SK-N-SH (cell line): ENCODE measurements around the gene KIF5C. TPM values are rescaled to one million over a fixed set of nuclear protein-coding genes. Genes with fewer than 3 reads are reported as not detected.

Source experiments
- CTCF ChIA-PET: fragments of 300-600, 350-600 bp; formaldehyde crosslinking; extraction: SDS; loops from one replicate; lab custom pipeline; 2021; lab: Yijun Ruan, JAX
- POLR2A ChIA-PET: fragments of 350-600 bp; sonication (Branson Sonifier 250); formaldehyde crosslinking; extraction: SDS; loops from one replicate; lab custom pipeline; 2020; ENCODE audit warnings: antibody characterized with exemption, inconsistent platforms; lab: Yijun Ruan, JAX
- DNase-seq: peaks from one replicate; pipeline ENCODE4 v3.0.0; 2012
- H2AFZ ChIP-seq: fragments of 200-600 bp; sonication (generic); 2 replicates; pipeline ENCODE4 v1.8.1; 2016; ENCODE audit warnings: antibody characterized with exemption, mild to moderate bottlenecking, low read depth
- H3F3A ChIP-seq: fragments of 200-600 bp; sonication (generic); replicated peaks from 2 replicates; pipeline ENCODE3; 2016; ENCODE audit warnings: antibody characterized with exemption, mild to moderate bottlenecking; ENCODE audit not compliant: insufficient read depth
- H3K27ac ChIP-seq, 2 experiments: fragments of 200-500 bp in 1 of 2; fragments of 200-600 bp in 1 of 2; sonication (Bioruptor generic) in 1 of 2; sonication (generic), shearing (Covaris generic) in 1 of 2; 2 replicates each; pipeline versions ENCODE4 v1.5.1 to v1.6.1; 2014 to 2016; ENCODE audit warnings: low read depth in 2 of 2, inconsistent platforms in 1 of 2, low read length in 1 of 2, mild to moderate bottlenecking in 1 of 2, mixed read lengths in 1 of 2
- H3K27me3 ChIP-seq: fragments of 200-600 bp; sonication (generic), shearing (Covaris generic); 2 replicates; pipeline ENCODE4 v1.6.1; 2016; ENCODE audit warnings: mixed run types; ENCODE audit not compliant: insufficient read depth
- H3K36me3 ChIP-seq, 2 experiments: fragments of 200-500 bp in 1 of 2; fragments of 200-600 bp in 1 of 2; sonication (Bioruptor generic) in 1 of 2; sonication (generic) in 1 of 2; replicated peaks in 1 of 2; 2 replicates each; pipeline versions ENCODE3 to v1.5.1; 2014 to 2016; ENCODE audit warnings: low read length in 1 of 2, mild to moderate bottlenecking in 1 of 2; ENCODE audit not compliant: insufficient read depth in 2 of 2, control insufficient read depth in 1 of 2
- H3K4me1 ChIP-seq, 2 experiments: fragments of 200-500 bp in 1 of 2; fragments of 200-600 bp in 1 of 2; sonication (Bioruptor generic) in 1 of 2; sonication (generic), shearing (Covaris generic) in 1 of 2; 2 replicates each; pipeline versions ENCODE4 v1.5.1 to v1.6.1; 2014 to 2016; ENCODE audit warnings: low read depth in 1 of 2, low read length in 1 of 2, mixed run types in 1 of 2; ENCODE audit not compliant: insufficient read depth in 2 of 2, control insufficient read depth in 1 of 2
- H3K4me2 ChIP-seq: fragments of 200-600 bp; sonication (generic), shearing (Covaris generic); 2 replicates; pipeline ENCODE4 v1.6.1; 2017; ENCODE audit warnings: mixed run types
- H3K4me3 ChIP-seq, 2 experiments: fragments of 200-500 bp in 1 of 2; fragments of 200-600 bp in 1 of 2; sonication (Bioruptor generic) in 1 of 2; sonication (generic), shearing (Covaris generic) in 1 of 2; 2 replicates each; pipeline versions ENCODE4 v1.5.1 to v1.8.1; 2014 to 2016; ENCODE audit warnings: low read depth in 2 of 2, inconsistent platforms in 1 of 2, low read length in 1 of 2, mild to moderate bottlenecking in 1 of 2, mixed read lengths in 1 of 2, moderate library complexity in 1 of 2
- H3K79me2 ChIP-seq: fragments of 200-600 bp; sonication (generic); 2 replicates; pipeline ENCODE4 v1.8.1; 2017; ENCODE audit warnings: mild to moderate bottlenecking; ENCODE audit not compliant: insufficient read depth
- H3K9ac ChIP-seq: fragments of 200-600 bp; sonication (generic); 2 replicates; pipeline ENCODE4 v1.6.1; 2017; ENCODE audit warnings: mixed run types
- H3K9me2 ChIP-seq: fragments of 200-600 bp; sonication (generic); 2 replicates; pipeline ENCODE4 v1.6.1; 2017; ENCODE audit warnings: mixed run types
- H3K9me3 ChIP-seq: fragments of 200-600 bp; sonication (generic); 2 replicates; pipeline ENCODE4 v1.6.1; 2017; ENCODE audit warnings: mixed run types, mild to moderate bottlenecking, moderate library complexity
- H4K20me1 ChIP-seq: fragments of 200-600 bp; sonication (generic); 2 replicates; pipeline ENCODE4 v1.6.1; 2017; ENCODE audit warnings: mild to moderate bottlenecking, mixed run types; ENCODE audit not compliant: insufficient read depth
- CHD2 ChIP-seq: fragments of 150-350 bp; IDR thresholded peaks from 2 replicates; pipeline ENCODE4 v1.6.1; 2018; ENCODE audit warnings: low read length; ENCODE audit not compliant: partially characterized antibody
- ELF1 ChIP-seq: IDR thresholded peaks from 2 replicates; pipeline ENCODE4 v1.4.0; 2012
- FOXM1 ChIP-seq: IDR thresholded peaks from 2 replicates; pipeline ENCODE4 v1.4.0; 2012; ENCODE audit warnings: low read depth, mild to moderate bottlenecking
- GATA2 ChIP-seq: sonication (generic); formaldehyde crosslinking; IDR thresholded peaks from 2 replicates; pipeline ENCODE4 v1.5.0; 2020; ENCODE audit warnings: mild to moderate bottlenecking, missing genetic modification reagents
- JUND ChIP-seq: IDR thresholded peaks from 2 replicates; pipeline ENCODE4 v1.4.0; 2012
- MXI1 ChIP-seq: IDR thresholded peaks from 2 replicates; pipeline ENCODE4 v1.6.1; 2012; ENCODE audit warnings: mild to moderate bottlenecking, low read depth, low read length, improper control_type of control experiment
- NFIC ChIP-seq: IDR thresholded peaks from 2 replicates; pipeline ENCODE4 v1.4.0; 2012; ENCODE audit warnings: borderline replicate concordance
- NRF1 ChIP-seq: IDR thresholded peaks from 2 replicates; pipeline ENCODE4 v1.6.1; 2012; ENCODE audit warnings: low read depth, mild to moderate bottlenecking, low read length
- POLR2AphosphoS5 ChIP-seq: IDR thresholded peaks from 2 replicates; pipeline ENCODE4 v1.6.1; 2012; ENCODE audit warnings: low read depth, low read length
- RAD21 ChIP-seq: IDR thresholded peaks from 2 replicates; pipeline ENCODE4 v1.6.1; 2012; ENCODE audit warnings: mild to moderate bottlenecking, low read length
- RCOR1 ChIP-seq: fragments of 150-350 bp; IDR thresholded peaks from 2 replicates; pipeline ENCODE4 v1.6.1; 2017; ENCODE audit warnings: antibody characterized with exemption, low read length
- RFX5 ChIP-seq: IDR thresholded peaks from 2 replicates; pipeline ENCODE4 v1.6.1; 2012; ENCODE audit warnings: mild to moderate bottlenecking, improper control_type of control experiment, low read length
- SIN3A ChIP-seq: IDR thresholded peaks from 2 replicates; pipeline ENCODE4 v1.6.1; 2012; ENCODE audit warnings: low read depth, mild to moderate bottlenecking, low read length, moderate library complexity, borderline replicate concordance
- TCF12 ChIP-seq: IDR thresholded peaks from 2 replicates; pipeline ENCODE4 v1.4.0; 2012
- TEAD4 ChIP-seq: IDR thresholded peaks from 2 replicates; pipeline ENCODE4 v1.4.0; 2012; ENCODE audit warnings: mild to moderate bottlenecking, borderline replicate concordance; ENCODE audit not compliant: insufficient read depth
- WGBS: methylation state at CpG from one replicate; pipeline ENCODE4 v1.1.6; 2017; ENCODE audit warnings: low lambda C conversion rate; 5-methylcytosine and 5-hydroxymethylcytosine counted together
- polyA plus RNA-seq, 3 experiments: library from polyadenylated mRNA; depleted of rRNA; stranded (reverse); fragments of >200 nt; gene quantifications; 2 replicates each; pipeline ENCODE4 v1.2.3, GENCODE V29; 2012
- TF ChIP-seq, protein P1 (sequence below): IDR thresholded peaks from 2 replicates; pipeline ENCODE4; 2012
- TF ChIP-seq, protein P2 (sequence below): fragments of 200-600 bp; sonication (generic); IDR thresholded peaks from 2 replicates; pipeline ENCODE4 v1.6.1; 2017; ENCODE audit warnings: antibody characterized with exemption, mild to moderate bottlenecking, moderate library complexity
- TF ChIP-seq, protein P3 (sequence below): fragments of 150-350 bp; IDR thresholded peaks from 2 replicates; pipeline ENCODE4 v1.6.1; 2017; ENCODE audit warnings: antibody characterized with exemption, low read length, low read depth, borderline replicate concordance
- TF ChIP-seq, protein P4 (sequence below): IDR thresholded peaks from 2 replicates; pipeline ENCODE4 v1.4.0; 2012; ENCODE audit warnings: low read depth, borderline replicate concordance
- TF ChIP-seq, protein P5 (sequence below): IDR thresholded peaks from 2 replicates; pipeline ENCODE4 v1.4.0; 2012; ENCODE audit warnings: low read depth

The KIF5C gene
- polyA plus RNA-seq, 1 of the 3 experiments (the other 2 are of a cell fraction) = 3.9 TPM

DNA sequence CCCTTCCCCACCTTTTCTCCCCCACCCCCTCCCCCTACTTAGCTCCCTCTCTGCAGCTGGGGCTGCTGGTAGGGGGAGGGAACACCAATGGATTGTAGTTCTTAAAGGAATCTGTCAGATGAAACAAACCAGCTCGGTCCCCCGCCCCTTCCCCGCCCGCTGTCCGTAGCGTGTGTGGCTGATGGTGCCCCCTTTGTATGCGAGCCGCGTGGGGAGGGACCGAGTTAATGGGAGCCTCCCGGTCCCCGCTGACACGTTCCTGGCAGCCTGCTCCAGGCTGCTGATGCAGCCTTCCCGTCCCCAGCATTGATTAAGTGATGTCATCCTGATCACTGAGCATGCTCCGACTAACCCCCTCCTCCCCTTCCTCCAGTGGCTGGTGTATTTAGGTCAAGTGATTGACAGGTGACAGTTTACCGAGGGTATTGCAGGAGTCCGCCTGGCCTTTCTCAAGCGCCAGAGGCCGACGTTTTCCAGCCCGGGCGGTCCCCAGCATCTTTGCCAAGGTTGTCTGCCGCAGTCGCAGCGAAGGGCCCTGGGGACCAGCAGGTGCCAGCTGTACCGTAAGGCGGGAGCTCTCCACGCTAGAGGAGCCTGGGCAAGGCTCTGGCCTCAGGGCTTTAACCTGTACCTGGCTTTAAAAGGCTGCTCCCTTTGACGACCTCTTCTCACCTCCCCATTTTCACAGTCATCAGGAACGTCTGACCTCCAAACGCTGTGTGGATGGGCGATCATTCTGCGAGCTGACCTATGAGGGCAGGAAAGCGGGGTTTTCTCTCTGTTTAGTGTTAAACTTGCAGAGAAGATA, 1.8 kb downstream of the KIF5C start:
- H3K27ac ChIP-seq = peak overlapping the region in 1 of 2 experiments; percentile 81; a peak in 2 of 4 replicates
- no peak overlapping the region for H3K9ac ChIP-seq
- whole genome bisulfite sequencing = 44% methylated on average over 25 of the region's 34 CpGs
- no peaks in the 10 kb centered on the region for H4K20me1 ChIP-seq
- peak overlapping the region; percentile 80 for H3K4me2 ChIP-seq
- H2AFZ ChIP-seq = no peak overlapping the region
- H3K4me1 ChIP-seq = peaks cover 0 to 9% of the 10 kb centered on the region in 2 experiments; a peak in 1 of 4 replicates
- DNase-seq = peak; percentile 79
- H3K9me3 ChIP-seq = no peaks in the 10 kb centered on the region
- H3K79me2 ChIP-seq = no peaks in the 10 kb centered on the region
- POLR2A ChIA-PET = interaction anchor here (1.4 kb wide), 1 partner anchor 232 kb away, joined by 3 read pairs; no protein-coding TSS in a partner anchor
- TF ChIP-seq MXI1 = peak; percentile 79; the same call in 1 of the 2 replicates
- TF ChIP-seq NFIC = no peak
- TF ChIP-seq, protein P1, sequence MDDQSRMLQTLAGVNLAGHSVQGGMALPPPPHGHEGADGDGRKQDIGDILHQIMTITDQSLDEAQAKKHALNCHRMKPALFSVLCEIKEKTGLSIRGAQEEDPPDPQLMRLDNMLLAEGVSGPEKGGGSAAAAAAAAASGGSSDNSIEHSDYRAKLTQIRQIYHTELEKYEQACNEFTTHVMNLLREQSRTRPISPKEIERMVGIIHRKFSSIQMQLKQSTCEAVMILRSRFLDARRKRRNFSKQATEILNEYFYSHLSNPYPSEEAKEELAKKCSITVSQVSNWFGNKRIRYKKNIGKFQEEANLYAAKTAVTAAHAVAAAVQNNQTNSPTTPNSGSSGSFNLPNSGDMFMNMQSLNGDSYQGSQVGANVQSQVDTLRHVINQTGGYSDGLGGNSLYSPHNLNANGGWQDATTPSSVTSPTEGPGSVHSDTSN = peak; percentile 57
- TF ChIP-seq GATA2 (CRISPR knock-in tag) = no peak
- H3K27me3 ChIP-seq = no peaks in the 10 kb centered on the region
- CTCF ChIA-PET = interaction anchor here (0.6 to 0.7 kb wide), 2 partner anchors 113 to 204 kb away, joined by 3 to 4 read pairs; no protein-coding TSS in a partner anchor
- peaks cover 0 to 6% of the 10 kb centered on the region in 2 experiments for H3K36me3 ChIP-seq
- peak overlapping the region; percentile 59 to 64 for H3K4me3 ChIP-seq
- no peaks in the 10 kb centered on the region for H3K9me2 ChIP-seq
- H3F3A ChIP-seq = peaks cover 7% of the 10 kb centered on the region

DNA sequence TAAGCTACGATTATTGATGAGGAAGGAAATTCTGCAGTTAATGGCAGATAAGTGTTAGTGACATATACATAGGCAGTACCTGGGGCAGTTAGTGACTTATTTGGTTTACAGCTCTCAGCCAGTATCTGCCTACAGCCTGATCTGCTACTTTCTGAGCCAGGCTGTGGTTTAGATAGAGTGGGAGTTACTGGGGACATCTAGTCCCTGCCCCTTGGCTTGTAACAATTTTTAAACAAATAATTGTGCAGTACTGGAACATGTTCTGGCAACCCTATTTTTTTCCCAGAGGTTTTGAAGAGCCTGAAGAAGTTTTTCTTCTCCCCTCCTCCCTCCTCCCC, 2.3 kb downstream of the KIF5C start:
- Histone ChIP-seq H3K27me3 (no peaks in the 10 kb centered on the region), H3K79me2 (no peaks in the 10 kb centered on the region), H3K9me3 (no peaks in the 10 kb centered on the region), H3K4me1 (peaks cover 0 to 13% of the 10 kb centered on the region in 2 experiments; a peak in 1 of 4 replicates), H4K20me1 (no peaks in the 10 kb centered on the region), H3K27ac (no peak overlapping the region; a peak in 1 of 4 replicates), H3K36me3 (peaks cover 0 to 6% of the 10 kb centered on the region in 2 experiments), H2AFZ (no peak overlapping the region), H3K4me3 (no peak overlapping the region; a peak in 1 of 4 replicates), H3K9me2 (no peaks in the 10 kb centered on the region), H3F3A (peaks cover 7% of the 10 kb centered on the region), H3K4me2 (0 out of 2 replicates have a peak overlapping the region, but pooled peaks have one; percentile 80), H3K9ac (no peak overlapping the region)
- ChIA-PET CTCF (interaction anchor here (0.6 to 0.7 kb wide), 2 partner anchors 113 to 203 kb away, joined by 3 to 4 read pairs; no protein-coding TSS in a partner anchor), POLR2A (no interaction called here)
- WGBS = 50% methylated on average over 1 of the region's 1 CpG
- DNase-seq = no peak
- TF ChIP-seq TCF12 = no peak
- TF ChIP-seq SIN3A = no peak
- TF ChIP-seq ELF1 = no peak
- TF ChIP-seq CHD2 = no peak
- TF ChIP-seq, protein P2, sequence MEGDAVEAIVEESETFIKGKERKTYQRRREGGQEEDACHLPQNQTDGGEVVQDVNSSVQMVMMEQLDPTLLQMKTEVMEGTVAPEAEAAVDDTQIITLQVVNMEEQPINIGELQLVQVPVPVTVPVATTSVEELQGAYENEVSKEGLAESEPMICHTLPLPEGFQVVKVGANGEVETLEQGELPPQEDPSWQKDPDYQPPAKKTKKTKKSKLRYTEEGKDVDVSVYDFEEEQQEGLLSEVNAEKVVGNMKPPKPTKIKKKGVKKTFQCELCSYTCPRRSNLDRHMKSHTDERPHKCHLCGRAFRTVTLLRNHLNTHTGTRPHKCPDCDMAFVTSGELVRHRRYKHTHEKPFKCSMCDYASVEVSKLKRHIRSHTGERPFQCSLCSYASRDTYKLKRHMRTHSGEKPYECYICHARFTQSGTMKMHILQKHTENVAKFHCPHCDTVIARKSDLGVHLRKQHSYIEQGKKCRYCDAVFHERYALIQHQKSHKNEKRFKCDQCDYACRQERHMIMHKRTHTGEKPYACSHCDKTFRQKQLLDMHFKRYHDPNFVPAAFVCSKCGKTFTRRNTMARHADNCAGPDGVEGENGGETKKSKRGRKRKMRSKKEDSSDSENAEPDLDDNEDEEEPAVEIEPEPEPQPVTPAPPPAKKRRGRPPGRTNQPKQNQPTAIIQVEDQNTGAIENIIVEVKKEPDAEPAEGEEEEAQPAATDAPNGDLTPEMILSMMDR = no peak
- TF ChIP-seq, protein P3, sequence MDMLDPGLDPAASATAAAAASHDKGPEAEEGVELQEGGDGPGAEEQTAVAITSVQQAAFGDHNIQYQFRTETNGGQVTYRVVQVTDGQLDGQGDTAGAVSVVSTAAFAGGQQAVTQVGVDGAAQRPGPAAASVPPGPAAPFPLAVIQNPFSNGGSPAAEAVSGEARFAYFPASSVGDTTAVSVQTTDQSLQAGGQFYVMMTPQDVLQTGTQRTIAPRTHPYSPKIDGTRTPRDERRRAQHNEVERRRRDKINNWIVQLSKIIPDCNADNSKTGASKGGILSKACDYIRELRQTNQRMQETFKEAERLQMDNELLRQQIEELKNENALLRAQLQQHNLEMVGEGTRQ = no peak
- no peak for TF ChIP-seq RCOR1
- TF ChIP-seq, protein P1 = no peak
- TF ChIP-seq TEAD4 = no peak
- TF ChIP-seq FOXM1 = no peak
- TF ChIP-seq RAD21 = no peak
- no peak for TF ChIP-seq JUND
- TF ChIP-seq POLR2AphosphoS5 = no peak
- no peak for TF ChIP-seq RFX5
- TF ChIP-seq, protein P4, sequence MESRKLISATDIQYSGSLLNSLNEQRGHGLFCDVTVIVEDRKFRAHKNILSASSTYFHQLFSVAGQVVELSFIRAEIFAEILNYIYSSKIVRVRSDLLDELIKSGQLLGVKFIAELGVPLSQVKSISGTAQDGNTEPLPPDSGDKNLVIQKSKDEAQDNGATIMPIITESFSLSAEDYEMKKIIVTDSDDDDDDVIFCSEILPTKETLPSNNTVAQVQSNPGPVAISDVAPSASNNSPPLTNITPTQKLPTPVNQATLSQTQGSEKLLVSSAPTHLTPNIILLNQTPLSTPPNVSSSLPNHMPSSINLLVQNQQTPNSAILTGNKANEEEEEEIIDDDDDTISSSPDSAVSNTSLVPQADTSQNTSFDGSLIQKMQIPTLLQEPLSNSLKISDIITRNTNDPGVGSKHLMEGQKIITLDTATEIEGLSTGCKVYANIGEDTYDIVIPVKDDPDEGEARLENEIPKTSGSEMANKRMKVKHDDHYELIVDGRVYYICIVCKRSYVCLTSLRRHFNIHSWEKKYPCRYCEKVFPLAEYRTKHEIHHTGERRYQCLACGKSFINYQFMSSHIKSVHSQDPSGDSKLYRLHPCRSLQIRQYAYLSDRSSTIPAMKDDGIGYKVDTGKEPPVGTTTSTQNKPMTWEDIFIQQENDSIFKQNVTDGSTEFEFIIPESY = no peak
- TF ChIP-seq, protein P5, sequence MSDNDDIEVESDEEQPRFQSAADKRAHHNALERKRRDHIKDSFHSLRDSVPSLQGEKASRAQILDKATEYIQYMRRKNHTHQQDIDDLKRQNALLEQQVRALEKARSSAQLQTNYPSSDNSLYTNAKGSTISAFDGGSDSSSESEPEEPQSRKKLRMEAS = no peak
- TF ChIP-seq NRF1 = no peak
